ENCODE data around the gene SDK1. TPM values are rescaled to one million over a fixed set of nuclear protein-coding genes. Genes with fewer than 3 reads are reported as not detected.

Gene SDK1
- total and polyA plus RNA-seq, 2 of the 8 experiments (the other 6 are each of a cell fraction or from before 2014, with no cell fraction given): 3.3 to 7.2 TPM

DNA sequence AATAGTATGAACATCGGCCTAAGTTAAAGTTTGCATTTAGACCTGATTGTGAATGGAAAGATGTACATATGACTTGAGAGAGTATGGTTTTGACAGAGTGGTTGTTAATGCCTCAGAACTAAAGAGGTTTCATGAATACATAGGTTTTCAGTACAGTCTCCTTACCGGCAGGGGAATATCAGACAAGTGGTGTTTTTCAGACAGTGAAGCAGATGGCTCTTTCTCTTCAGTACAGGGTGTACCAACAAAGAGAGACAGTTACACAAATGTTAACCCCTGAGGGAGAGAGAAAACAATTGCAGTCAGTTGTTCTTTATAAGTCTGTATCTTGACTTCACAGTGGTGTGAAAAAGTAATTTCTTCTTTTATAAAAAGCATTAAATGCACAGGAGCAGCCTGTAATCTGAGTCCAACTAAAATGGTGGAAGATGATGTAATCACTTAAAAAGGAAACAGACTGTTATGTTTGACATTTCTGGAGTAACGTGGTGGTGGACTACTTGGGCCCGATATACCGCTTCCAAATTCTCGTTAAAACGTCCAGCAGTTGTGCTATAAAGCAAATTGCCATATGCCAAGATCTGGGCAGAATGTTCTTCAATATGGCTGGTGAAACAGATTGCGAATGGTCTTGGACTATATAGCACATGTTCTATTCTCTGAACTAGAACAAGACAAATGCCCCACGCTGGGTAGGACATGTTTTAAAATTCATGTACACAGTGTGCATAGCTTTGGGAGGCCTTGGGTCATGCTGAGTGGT lies 69.2 kb downstream of the SDK1 start:
- Histone ChIP-seq H3K27me3 (replicated peaks in 1 of 4; ENCODE audit: control insufficient read depth in 3 of 4, extremely low read depth in 1 of 4, insufficient read depth in 3 of 4, low read length in 3 of 4) (no peaks in the 10 kb centered on the region), H4K20me1 (replicated peaks in 1 of 2; ENCODE audit: control insufficient read depth in 1 of 2, insufficient read depth in 2 of 2, low read length in 2 of 2) (no peaks in the 10 kb centered on the region), H3K27ac (ENCODE audit: low read depth, low read length) (no peak overlapping the region), H2BK5ac (ENCODE audit: low read depth, low read length) (no peak overlapping the region), H3K56ac (replicated peaks; ENCODE audit: insufficient read length, low read depth, low read length) (no peak overlapping the region), H3K9ac (replicated peaks in 1 of 4; ENCODE audit: extremely low read depth in 1 of 4, low read depth in 3 of 4, low read length in 3 of 4) (no peak overlapping the region), H3K79me2 (ENCODE audit: control insufficient read depth in 1 of 2, insufficient read depth in 2 of 2, low read length in 2 of 2) (no peaks in the 10 kb centered on the region), H2BK120ac (replicated peaks; ENCODE audit: low read depth, low read length) (no peak overlapping the region), H2BK12ac (ENCODE audit: low read depth, low read length) (peak overlapping the region; percentile 23; the same call in 1 of the 2 replicates), H3K4ac (replicated peaks; ENCODE audit: insufficient read length, low read depth, low read length) (no peak overlapping the region), H4K5ac (ENCODE audit: insufficient read length, low read depth, low read length) (no peak overlapping the region), H3K4me2 (ENCODE audit: insufficient read depth in 1 of 2, low read depth in 2 of 2, low read length in 2 of 2) (no peak overlapping the region), H3K4me1 (replicated peaks in 1 of 4; ENCODE audit: control insufficient read depth in 3 of 4, insufficient read depth in 4 of 4, low read length in 3 of 4) (peaks cover 0 to 10% (median 3%) of the 10 kb centered on the region in 4 experiments; a peak in 5 of 7 replicates), H3K23me2 (ENCODE audit: low read depth, low read length) (no peaks in the 10 kb centered on the region), H2BK15ac (ENCODE audit: low read length) (no peak overlapping the region), H2BK20ac (ENCODE audit: low read length) (no peak overlapping the region), H3K23ac (ENCODE audit: insufficient read length) (no peak overlapping the region), H3K18ac (ENCODE audit: extremely low read depth, low read length) (no peak overlapping the region), H3K9me3 (ENCODE audit: insufficient read depth in 2 of 2, low read depth in 1 of 2, low read length in 1 of 2) (no peaks in the 10 kb centered on the region), H2AK5ac (ENCODE audit: low read depth, low read length) (no peak overlapping the region), H3K14ac (ENCODE audit: insufficient read length) (no peak overlapping the region), H2AFZ (ENCODE audit: low read length) (no peak overlapping the region), H3K4me3 (ENCODE audit: extremely low read depth in 1 of 4, insufficient read depth in 2 of 4, low read depth in 3 of 4, low read length in 4 of 4) (no peak overlapping the region), H4K8ac (ENCODE audit: extremely low read depth, insufficient read depth, low read length) (no peak overlapping the region), H3K79me1 (ENCODE audit: low read depth, low read length) (no peaks in the 10 kb centered on the region), H4K91ac (replicated peaks; ENCODE audit: insufficient read length, low read length) (no peak overlapping the region), H3K36me3 (ENCODE audit: control insufficient read depth in 2 of 4, insufficient read depth in 4 of 4, low read length in 3 of 4) (no peaks in the 10 kb centered on the region)
- CTCF ChIA-PET (ENCODE audit: partially characterized antibody): no interaction called here
- 88% methylated on average over 9 of the region's 9 CpGs; no CpG with 5 or more reads in 1 of the 2 experiments for WGBS, 2 experiments (ENCODE audit: extremely low coverage in 1 of 2, insufficient coverage in 1 of 2, insufficient read length in 1 of 2, insufficient replicate concordance in 2 of 2, low coverage in 1 of 2, low lambda C conversion rate in 2 of 2, missing lambda C conversion rate in 1 of 2)
- DNase-seq (ENCODE audit: low read depth in 1 of 2, low spot score in 2 of 2): no peak
- POLR2A ChIA-PET (ENCODE audit: partially characterized antibody): interaction anchor here (1.6 kb wide), 1 partner anchor 18 kb away, joined by 3 read pairs; no protein-coding TSS in a partner anchor
- no peak for FAIRE-seq
- TF ChIP-seq KDM5A (IDR thresholded peaks at IDR 0.05; ENCODE audit: low read length): no peak
- TF ChIP-seq RFX5 (IDR thresholded peaks at IDR 0.05; ENCODE audit: borderline replicate concordance, low read depth, low read length): no peak
